GM19035 (cell line): ENCODE results near the gene TECPR2.

ENCODE experiments used
- ATAC-seq: cut with Tn5 transposase; IDR thresholded peaks from one replicate; pipeline ENCODE4 v1.9.1; 2021; ENCODE audit not compliant: unreplicated experiment

Gene TECPR2

GRCh38 chr14:102461490-102462338 is 99.0 kb downstream of the TECPR2 start:
- no peak for ATAC-seq

DNA sequence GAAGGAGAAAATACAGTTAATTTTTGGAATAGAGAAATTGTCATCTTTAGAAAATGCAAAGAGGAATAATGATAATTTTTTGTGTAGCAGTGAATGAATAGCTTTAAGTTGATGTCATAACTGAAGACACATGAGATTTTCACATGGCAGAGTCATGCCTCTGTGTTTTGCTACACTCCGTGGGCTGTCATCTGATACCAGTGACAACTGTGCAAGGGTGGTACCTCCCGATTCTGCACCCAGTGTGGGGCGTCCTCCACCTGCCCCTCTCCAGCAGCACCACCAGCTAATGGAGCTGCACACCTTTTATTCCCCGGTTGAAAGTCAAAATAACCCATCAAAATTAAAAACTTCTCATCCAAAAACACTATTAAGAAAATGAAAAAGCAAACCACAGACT is 99.7 kb downstream of the TECPR2 start:
- no peak for ATAC-seq

- no peak for ATAC-seq
These were observed 101.3 kb downstream of the TECPR2 start for GRCh38 chr14:102464006-102464405.

DNA sequence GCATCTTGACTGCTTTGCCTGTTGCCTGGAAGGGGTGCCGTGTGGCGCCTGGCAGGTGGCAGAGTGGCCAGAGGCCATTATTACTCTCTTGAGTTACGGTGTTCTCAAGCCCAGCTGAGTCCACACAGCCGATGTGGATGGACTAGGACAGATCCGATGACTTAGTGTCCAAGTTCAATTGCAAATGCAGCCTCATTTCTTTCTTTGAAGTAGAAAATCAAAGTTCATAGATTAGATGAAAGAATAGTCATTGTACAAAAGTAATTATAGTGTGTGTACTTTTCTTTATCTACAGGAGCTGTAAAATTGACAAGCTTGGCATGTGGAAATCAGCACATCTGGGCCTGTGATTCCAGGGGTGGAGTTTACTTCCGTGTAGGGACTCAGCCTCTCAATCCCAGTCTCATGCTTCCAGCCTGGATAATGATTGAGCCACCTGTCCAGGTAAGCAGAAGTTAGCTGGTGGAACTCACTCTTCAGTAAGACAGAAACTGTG is 102.2 kb downstream of the TECPR2 start:
- ATAC-seq, result no peak

GRCh38 chr14:102469261-102469660 is 106.5 kb downstream of the TECPR2 start:
- ATAC-seq, result no peak

DNA sequence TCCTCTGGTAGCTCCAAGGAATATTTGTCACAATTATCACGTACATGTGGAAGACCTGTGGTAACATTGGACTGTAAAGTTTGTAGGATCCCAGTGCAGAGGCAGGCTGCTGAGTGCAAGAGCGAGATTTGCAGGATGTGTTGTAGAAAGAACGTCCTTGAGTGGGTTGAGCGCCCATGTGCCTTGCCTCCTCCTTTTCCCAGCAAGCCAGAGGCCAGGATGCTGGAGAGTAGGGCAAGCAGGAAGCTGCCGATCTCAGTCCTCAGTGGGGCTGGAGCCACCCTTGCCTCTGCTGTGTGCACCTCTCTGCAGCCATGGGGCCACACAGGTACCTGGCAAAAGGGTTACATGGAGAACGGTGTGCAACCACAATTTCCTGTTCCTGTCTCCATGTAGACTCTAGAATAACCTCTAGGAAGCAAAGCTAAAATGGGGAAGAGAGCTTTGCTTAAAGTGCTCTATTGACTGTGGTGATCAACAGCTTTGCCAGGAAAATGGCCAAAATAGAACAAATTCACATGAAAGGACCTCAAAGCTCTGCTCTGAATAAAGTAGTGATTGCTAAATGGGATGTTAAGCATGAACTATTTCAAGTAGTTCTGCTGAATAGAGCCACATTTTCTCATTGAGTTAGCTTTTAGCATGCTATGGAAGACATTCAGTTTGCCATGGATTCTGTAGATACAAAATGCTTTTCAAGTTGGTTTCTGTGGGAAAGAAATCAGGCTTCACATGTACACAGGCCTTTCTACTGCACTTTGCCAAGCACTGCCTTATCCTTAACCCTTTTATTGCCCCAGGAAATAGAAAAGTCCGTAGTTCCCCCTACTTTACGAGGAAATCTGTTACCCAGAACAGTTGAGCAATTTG is 109.4 kb downstream of the TECPR2 start:
- ATAC-seq, result no peak

DNA sequence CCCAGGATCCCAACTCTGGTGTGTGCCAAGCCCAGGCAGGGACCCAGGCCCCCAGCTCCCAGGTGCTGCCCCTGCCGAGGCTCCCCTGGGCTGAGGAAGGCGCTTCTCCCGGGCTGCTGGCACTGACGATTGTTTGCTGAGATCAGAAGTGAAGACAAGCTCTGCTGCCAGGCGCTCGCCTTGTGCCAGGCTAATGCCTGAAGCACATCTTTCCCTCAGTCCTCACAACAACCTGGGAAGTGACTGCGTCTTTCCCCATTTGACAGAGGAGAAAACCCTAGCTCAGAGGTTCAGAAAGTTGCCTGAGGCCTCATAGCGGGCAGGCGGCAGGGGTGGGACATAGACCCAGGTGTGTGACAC is 110.0 kb downstream of the TECPR2 start:
- ATAC-seq, result no peak

- ATAC-seq, result no peak
These were observed 110.8 kb downstream of the TECPR2 start for GRCh38 chr14:102473559-102473958.

DNA sequence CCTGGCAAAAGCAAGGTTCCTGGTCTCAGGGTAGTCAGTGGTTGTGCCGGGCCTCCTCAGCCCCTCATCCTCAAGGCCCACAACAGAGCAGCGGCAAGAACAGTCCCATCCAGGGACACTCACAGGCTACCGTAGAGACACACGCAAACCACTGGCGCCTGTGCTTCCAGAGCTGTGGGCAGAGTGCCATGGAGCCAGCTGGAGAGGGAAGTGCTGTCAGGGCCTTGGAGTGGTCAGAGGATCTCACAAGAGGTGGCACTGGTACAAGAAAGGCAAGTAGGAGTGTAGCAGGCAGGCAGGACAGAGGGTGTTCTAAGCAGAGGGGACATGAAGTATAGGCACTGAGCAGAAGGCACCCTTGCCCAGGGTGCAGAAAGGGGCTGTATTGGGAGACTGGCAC is 112.2 kb downstream of the TECPR2 start:
- ATAC-seq, result no peak

DNA sequence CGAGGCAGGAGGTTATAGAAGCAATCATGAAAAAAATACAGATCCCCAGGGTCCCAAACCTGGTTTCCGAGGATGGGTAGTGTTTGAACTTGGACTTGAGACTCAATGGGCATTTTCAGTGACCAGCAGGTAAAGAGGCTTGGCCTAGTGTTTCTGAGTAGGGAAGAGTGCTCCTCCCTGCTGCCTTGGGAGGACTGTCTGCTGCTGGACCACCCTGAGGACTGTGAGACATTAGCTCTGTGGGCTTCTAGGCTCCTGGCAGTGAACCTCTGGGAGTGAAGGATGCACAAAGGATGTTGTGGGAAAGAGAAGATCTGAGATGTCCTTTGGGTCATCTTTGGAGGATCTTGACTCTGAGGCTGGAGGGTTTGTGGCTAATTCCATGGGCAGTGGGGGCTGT is 116.4 kb downstream of the TECPR2 start:
- no peak for ATAC-seq

DNA sequence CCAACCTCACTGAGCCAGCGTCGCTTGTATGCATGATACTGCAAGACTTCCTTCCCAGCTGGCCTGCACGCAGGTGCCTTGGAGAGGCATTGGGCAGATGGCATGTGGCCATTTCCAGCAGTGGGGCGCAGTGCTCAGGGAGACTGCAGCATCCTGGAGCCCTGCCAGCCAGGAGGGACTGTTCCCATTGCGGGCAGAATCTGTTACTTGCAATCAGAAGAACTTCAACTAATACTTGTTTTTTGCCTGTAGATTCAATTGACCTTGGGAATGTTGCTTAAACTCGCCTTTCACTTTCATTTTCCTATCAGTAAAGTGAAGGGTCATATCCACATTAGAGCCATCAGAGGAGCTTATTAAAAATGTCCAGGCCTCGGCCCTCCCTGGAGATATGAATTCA is 117.0 kb downstream of the TECPR2 start:
- no peak for ATAC-seq

GRCh38 chr14:102481371-102481770 is 118.6 kb downstream of the TECPR2 start:
- no peak for ATAC-seq

GRCh38 chr14:102481791-102482238 is 119.1 kb downstream of the TECPR2 start:
- ATAC-seq, result no peak

GRCh38 chr14:102484316-102484715 is 121.6 kb downstream of the TECPR2 start:
- no peak for ATAC-seq

DNA sequence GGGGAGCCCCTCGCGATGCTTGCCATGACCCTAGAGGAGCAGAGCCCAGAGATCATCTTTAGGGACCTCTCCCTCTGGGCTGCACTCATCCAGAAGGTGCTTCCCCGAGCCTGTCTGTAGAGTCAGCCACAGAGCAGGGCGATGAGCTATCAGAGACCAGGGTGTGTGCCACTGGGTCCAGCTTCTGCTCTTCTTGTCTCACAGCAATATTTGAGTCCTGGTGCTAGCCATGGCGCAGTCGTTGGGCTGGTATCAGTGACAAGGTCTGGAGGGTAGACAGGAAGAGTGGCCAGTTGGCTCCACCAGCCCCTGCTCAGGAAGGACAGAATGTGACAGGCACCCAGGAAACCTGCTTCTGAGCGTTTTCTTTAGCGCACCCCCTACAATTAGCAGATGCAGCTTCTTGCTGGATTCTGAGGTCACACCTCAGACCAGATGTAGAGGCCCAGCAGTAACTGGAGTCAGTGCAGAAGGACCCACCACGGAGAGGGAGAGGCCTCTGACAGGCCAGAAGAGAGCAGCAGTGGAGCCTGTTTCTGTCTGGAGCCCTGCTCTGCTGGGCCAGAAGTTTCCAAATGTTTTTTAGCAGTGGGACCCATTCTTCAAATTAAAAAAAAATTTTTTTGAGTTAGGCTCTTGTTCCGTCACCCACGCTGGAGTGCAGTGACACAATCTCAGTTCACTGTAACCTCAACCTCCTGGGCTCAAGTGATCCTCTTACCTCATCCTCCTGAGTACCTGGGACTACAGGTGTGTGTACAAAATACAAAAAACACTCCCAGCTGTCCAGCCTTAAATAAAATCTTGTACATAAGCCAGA is 123.2 kb downstream of the TECPR2 start:
- no peak for ATAC-seq

DNA sequence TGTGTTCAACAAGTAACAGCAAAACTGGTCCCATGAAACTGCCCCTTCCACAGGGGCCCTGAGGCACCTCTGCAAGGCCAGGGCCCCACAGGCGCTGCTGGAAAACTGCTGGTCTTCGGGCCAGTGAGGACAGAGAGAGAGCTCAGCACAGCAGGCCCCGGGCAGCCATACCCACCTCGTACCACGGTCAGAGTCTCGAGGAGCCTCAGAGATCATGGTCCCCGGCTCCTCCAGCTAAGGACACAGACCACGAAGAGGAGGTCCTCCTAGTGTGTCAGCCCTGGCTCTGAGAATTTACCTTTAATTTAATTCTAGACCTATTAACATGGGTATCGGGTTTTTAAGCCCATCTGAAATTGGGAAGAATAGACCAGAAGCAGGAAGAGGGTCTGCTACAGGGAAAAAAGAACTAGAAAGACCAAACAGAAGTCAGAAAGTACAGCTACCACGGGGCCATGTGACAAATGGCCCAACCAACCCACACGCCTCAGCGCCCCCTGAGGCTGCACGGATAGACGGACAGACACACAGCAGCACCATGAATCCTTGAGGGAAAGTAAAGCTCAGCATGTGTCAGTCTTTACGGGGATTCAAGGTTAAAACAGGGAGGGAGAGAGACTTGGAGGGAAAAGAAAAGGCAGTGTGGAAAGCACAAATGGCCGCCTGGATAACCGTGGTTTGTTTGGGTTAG is 123.9 kb downstream of the TECPR2 start:
- ATAC-seq, result no peak

GRCh38 chr14:102487204-102487577 is 124.5 kb downstream of the TECPR2 start:
- no peak for ATAC-seq

GRCh38 chr14:102490456-102490855 is 127.7 kb downstream of the TECPR2 start:
- ATAC-seq, result no peak

- no peak for ATAC-seq
These were observed 128.6 kb downstream of the TECPR2 start for GRCh38 chr14:102491366-102491765.

DNA sequence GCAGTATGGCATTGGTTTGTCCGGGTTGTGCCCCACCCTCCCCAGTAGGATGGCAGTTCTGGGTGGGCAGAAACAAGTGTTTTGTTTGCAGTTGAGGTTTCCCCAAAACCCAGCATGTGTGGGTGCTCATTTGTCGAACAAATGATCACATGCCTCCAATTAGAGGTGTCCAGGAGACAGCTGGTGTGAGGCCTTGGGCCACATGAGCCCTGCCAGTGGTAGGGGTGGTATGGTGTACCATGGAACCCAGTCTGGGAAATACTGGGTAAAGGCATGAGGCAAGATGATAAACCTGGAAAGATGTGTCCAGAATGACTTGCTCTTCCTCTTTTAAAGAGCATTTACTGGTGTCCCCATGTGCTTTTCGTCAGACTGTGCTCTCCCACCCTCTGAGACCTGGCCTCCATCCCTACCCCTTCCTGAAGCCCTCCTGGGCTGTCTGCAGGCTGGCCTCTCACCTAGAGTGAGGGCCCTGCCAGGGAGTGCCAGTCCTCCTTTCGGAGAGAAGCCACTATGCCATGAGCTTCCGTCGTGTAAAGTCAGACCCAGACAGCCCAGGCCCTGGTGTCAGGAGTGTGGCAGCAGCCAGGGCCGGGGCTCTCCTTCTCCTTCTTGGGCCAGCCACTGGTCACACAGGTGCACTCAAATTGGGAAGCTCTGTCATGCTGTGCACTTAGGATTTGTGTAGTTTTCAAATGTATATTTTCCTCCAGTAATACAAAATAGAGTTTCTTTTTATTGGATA is 129.2 kb downstream of the TECPR2 start:
- ATAC-seq, result no peak
